Neural cell (in vitro differentiated cells): ENCODE measurements around the gene MSI2. TPM values are rescaled to one million over a fixed set of nuclear protein-coding genes. Genes with fewer than 3 reads are reported as not detected.

Experiments used
- H2AFZ ChIP-seq: fragments of 200-600, 300-800 bp; sonication (generic), shearing (Covaris generic); 2 replicates; pipeline ENCODE4 v1.6.0; 2014; ENCODE audit warnings: low read depth, mild to moderate bottlenecking, antibody characterized with exemption, low read length, moderate library complexity
- H3F3A ChIP-seq: fragments of 200-600 bp; shearing (Covaris generic); 2 replicates; pipeline ENCODE4 v1.6.1; 2016; ENCODE audit warnings: mild to moderate bottlenecking, moderate library complexity, mixed read lengths, antibody characterized with exemption, low read length; ENCODE audit not compliant: insufficient read depth, poor library complexity, severe bottlenecking
- H3K27ac ChIP-seq: fragments of 200-600, 300-800 bp; sonication (generic), shearing (Covaris generic); 2 replicates; pipeline ENCODE4 v1.5.1; 2014; ENCODE audit warnings: mild to moderate bottlenecking, low read length, moderate library complexity
- H3K27me3 ChIP-seq: fragments of 300-800, 200-600 bp; sonication (generic), shearing (Covaris generic); 2 replicates; pipeline ENCODE4 v1.6.0; 2014; ENCODE audit warnings: mild to moderate bottlenecking, low read depth, low read length, moderate library complexity; ENCODE audit not compliant: insufficient read depth
- H3K36me3 ChIP-seq: fragments of 300-800, 200-600 bp; sonication (generic), shearing (Covaris generic); 2 replicates; pipeline ENCODE4 v1.5.1; 2014; ENCODE audit warnings: mild to moderate bottlenecking, antibody characterized with exemption, low read length, moderate library complexity; ENCODE audit not compliant: insufficient read depth
- H3K4me2 ChIP-seq: fragments of 300-800, 200-600 bp; sonication (generic), shearing (Covaris generic); 2 replicates; pipeline ENCODE4 v1.6.0; 2014; ENCODE audit warnings: mild to moderate bottlenecking, low read length
- H3K4me3 ChIP-seq: fragments of 300-800, 200-600 bp; sonication (generic), shearing (Covaris generic); 2 replicates; pipeline ENCODE4 v1.5.1; 2014; ENCODE audit warnings: mild to moderate bottlenecking, low read length, moderate library complexity
- H3K79me2 ChIP-seq: fragments of 200-600 bp; shearing (Covaris generic); replicated peaks from 2 replicates; pipeline ENCODE4 v1.6.0; 2014; ENCODE audit warnings: mild to moderate bottlenecking, low read length, moderate library complexity; ENCODE audit not compliant: insufficient read depth
- H3K9ac ChIP-seq: fragments of 300-800, 200-600 bp; sonication (generic), shearing (Covaris generic); 2 replicates; pipeline ENCODE4 v1.6.1; 2016; ENCODE audit warnings: mild to moderate bottlenecking, low read length, mixed read lengths
- H3K9me2 ChIP-seq: fragments of 200-600 bp; shearing (Covaris generic); 2 replicates; pipeline ENCODE4 v1.6.1; 2016; ENCODE audit warnings: mild to moderate bottlenecking, low read length, mixed read lengths; ENCODE audit not compliant: insufficient read depth
- H3K9me3 ChIP-seq: fragments of 200-600, 300-800 bp; sonication (generic), shearing (Covaris generic); 2 replicates; pipeline ENCODE4 v1.6.1; 2016; ENCODE audit warnings: mild to moderate bottlenecking, mixed run types, low read length, moderate library complexity, mixed read lengths
- H4K20me1 ChIP-seq: fragments of 200-600 bp; shearing (Covaris generic); 2 replicates; pipeline ENCODE4 v1.6.1; 2016; ENCODE audit warnings: mild to moderate bottlenecking, mixed run types; ENCODE audit not compliant: insufficient read depth
- EP300 ChIP-seq: fragments of 450-650 bp; conservative IDR thresholded peaks from 2 replicates; pipeline ENCODE4 v1.6.1; 2014; ENCODE audit warnings: antibody characterized with exemption, mild to moderate bottlenecking, moderate library complexity; ENCODE audit not compliant: poor library complexity, severe bottlenecking
- EZH2 ChIP-seq: fragments of 200-600, 300-800 bp; shearing (Covaris generic), sonication (generic); IDR thresholded peaks from 2 replicates; pipeline ENCODE4 v1.6.1; 2014; ENCODE audit warnings: antibody characterized with exemption, low read length, borderline replicate concordance, mild to moderate bottlenecking; ENCODE audit not compliant: insufficient read depth, poor library complexity, severe bottlenecking
- MXI1 ChIP-seq: fragments of 450-650 bp; conservative IDR thresholded peaks from 2 replicates; pipeline ENCODE4 v1.6.1; 2014; ENCODE audit warnings: antibody characterized with exemption, mild to moderate bottlenecking; ENCODE audit not compliant: poor library complexity, severe bottlenecking
- POLR2AphosphoS5 ChIP-seq: IDR thresholded peaks from 2 replicates; pipeline ENCODE4 v1.6.1; 2012
- RAD21 ChIP-seq: fragments of 450-650 bp; conservative IDR thresholded peaks from 2 replicates; pipeline ENCODE4 v1.6.1; 2014; ENCODE audit warnings: antibody characterized with exemption, mild to moderate bottlenecking, moderate library complexity
- SMC3 ChIP-seq: fragments of 450-650 bp; conservative IDR thresholded peaks from 2 replicates; pipeline ENCODE4 v1.6.1; 2014; ENCODE audit warnings: antibody characterized with exemption, mild to moderate bottlenecking, moderate library complexity; ENCODE audit not compliant: poor library complexity
- TAF1 ChIP-seq: IDR thresholded peaks from 2 replicates; pipeline ENCODE4 v1.6.1; 2012; ENCODE audit warnings: low read depth
- polyA plus RNA-seq: library from polyadenylated mRNA; depleted of rRNA; stranded (reverse); fragments of >200 nt; gene quantifications from 2 replicates; pipeline ENCODE4 v1.2.3, GENCODE V29; 2014
- TF ChIP-seq, protein P1 (sequence below): fragments of 450-650 bp; IDR thresholded peaks from 2 replicates; pipeline ENCODE4 v1.5.1; 2014; ENCODE audit warnings: antibody characterized with exemption, mild to moderate bottlenecking, moderate library complexity; ENCODE audit not compliant: poor library complexity, severe bottlenecking
- TF ChIP-seq, protein P2 (sequence below): IDR thresholded peaks from 2 replicates; pipeline ENCODE4 v1.6.1; 2012; ENCODE audit warnings: borderline replicate concordance

The MSI2 gene
- polyA plus RNA-seq, 1 donor from 2014 or later, result 61.4 TPM

DNA sequence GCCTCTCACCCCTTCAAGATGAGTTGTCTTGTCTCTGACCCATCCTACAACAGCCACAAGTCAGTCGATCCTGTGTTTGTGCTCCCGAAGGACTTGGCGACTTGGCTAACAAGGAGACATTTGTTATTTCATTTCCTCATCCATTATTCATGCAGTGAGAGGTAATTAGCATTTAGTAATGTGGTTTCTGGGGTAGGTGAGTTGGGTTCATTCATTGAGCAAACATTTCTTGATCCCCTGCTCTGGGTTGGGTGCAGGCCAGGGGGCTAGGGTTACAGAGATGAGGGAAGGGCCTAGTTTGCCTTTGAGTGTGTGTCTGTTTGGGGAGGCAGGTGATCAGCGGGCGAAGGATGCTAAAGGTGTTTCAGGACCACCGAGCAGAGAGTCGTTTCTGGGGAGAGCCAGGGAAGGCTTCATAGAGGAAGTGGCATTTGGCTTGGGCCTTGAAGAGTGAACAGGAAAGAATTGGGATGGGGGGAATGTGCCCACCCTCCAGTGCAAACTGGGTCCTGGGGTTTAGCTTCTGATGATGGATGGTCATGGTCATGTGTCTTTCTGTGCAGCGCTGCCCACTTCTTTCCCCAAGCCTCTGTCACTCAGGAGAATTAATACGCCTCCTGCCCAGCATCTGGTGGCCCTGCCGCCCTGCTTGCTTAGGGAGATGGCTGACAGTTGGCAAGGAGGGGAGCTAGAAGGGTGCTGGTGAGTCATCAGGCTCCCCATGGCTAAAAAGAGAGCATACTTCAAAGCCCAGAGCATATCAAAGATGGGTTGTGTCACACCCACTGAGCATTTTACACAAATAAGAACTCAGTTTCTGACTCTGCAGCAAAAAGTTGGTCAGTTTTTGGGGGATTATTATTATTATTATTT, 38.5 kb downstream of the MSI2 start:
- Histone ChIP-seq H2AFZ (no peak overlapping the region), H3K79me2 (peaks cover 75% of the 10 kb centered on the region), H3K9me2 (no peaks in the 10 kb centered on the region)

DNA sequence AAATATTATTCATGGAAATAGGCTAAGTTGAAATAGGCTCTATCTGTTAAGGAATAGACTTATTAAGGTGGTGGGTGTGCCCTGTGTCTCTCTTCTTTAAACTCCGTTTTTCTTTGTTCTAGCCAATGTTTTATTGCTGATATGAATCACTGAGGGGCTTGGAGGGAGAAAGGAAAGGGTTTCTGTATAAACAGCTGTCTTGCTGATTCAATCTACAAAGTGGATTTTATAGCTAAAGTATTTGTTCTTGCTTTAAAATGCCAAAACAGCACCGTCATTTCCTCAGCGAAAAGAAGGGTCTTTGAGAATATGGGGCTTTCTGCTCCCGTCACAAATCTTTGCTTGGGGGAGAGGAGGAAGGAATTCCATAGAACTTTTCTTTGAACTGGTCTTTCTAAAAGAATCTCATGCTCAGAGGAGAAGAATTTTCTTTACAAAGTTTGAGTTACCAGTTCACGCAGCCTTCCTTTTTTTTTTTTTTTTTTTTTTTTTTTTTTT, 39.3 kb downstream of the MSI2 start:
- Histone ChIP-seq H3F3A (no peaks in the 10 kb centered on the region), H3K4me3 (no peak overlapping the region), H3K79me2 (peaks cover 75% of the 10 kb centered on the region), H3K9ac (no peak overlapping the region), H3K27ac (no peak overlapping the region), H3K36me3 (peaks cover 15% of the 10 kb centered on the region), H3K9me2 (no peaks in the 10 kb centered on the region), H2AFZ (no peak overlapping the region), H3K27me3 (no peaks in the 10 kb centered on the region), H3K4me2 (no peak overlapping the region), H4K20me1 (no peaks in the 10 kb centered on the region), H3K9me3 (peaks cover 12% of the 10 kb centered on the region)
- TF ChIP-seq SMC3 (no peak), TAF1 (no peak), POLR2AphosphoS5 (no peak), RAD21 (no peak), MXI1 (no peak), EP300 (no peak), EZH2 (no peak)
- TF ChIP-seq, protein P1, sequence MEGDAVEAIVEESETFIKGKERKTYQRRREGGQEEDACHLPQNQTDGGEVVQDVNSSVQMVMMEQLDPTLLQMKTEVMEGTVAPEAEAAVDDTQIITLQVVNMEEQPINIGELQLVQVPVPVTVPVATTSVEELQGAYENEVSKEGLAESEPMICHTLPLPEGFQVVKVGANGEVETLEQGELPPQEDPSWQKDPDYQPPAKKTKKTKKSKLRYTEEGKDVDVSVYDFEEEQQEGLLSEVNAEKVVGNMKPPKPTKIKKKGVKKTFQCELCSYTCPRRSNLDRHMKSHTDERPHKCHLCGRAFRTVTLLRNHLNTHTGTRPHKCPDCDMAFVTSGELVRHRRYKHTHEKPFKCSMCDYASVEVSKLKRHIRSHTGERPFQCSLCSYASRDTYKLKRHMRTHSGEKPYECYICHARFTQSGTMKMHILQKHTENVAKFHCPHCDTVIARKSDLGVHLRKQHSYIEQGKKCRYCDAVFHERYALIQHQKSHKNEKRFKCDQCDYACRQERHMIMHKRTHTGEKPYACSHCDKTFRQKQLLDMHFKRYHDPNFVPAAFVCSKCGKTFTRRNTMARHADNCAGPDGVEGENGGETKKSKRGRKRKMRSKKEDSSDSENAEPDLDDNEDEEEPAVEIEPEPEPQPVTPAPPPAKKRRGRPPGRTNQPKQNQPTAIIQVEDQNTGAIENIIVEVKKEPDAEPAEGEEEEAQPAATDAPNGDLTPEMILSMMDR, result no peak
- TF ChIP-seq, protein P2, sequence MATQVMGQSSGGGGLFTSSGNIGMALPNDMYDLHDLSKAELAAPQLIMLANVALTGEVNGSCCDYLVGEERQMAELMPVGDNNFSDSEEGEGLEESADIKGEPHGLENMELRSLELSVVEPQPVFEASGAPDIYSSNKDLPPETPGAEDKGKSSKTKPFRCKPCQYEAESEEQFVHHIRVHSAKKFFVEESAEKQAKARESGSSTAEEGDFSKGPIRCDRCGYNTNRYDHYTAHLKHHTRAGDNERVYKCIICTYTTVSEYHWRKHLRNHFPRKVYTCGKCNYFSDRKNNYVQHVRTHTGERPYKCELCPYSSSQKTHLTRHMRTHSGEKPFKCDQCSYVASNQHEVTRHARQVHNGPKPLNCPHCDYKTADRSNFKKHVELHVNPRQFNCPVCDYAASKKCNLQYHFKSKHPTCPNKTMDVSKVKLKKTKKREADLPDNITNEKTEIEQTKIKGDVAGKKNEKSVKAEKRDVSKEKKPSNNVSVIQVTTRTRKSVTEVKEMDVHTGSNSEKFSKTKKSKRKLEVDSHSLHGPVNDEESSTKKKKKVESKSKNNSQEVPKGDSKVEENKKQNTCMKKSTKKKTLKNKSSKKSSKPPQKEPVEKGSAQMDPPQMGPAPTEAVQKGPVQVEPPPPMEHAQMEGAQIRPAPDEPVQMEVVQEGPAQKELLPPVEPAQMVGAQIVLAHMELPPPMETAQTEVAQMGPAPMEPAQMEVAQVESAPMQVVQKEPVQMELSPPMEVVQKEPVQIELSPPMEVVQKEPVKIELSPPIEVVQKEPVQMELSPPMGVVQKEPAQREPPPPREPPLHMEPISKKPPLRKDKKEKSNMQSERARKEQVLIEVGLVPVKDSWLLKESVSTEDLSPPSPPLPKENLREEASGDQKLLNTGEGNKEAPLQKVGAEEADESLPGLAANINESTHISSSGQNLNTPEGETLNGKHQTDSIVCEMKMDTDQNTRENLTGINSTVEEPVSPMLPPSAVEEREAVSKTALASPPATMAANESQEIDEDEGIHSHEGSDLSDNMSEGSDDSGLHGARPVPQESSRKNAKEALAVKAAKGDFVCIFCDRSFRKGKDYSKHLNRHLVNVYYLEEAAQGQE, result no peak

More for the DNA sequence above, 38.5 kb downstream of the MSI2 start:
- H4K20me1 ChIP-seq, result no peaks in the 10 kb centered on the region
- H3K27ac ChIP-seq, result no peak overlapping the region
- H3K9me3 ChIP-seq, result peaks cover 12% of the 10 kb centered on the region
- H3K9ac ChIP-seq, result no peak overlapping the region
- TF ChIP-seq POLR2AphosphoS5 (no peak), EP300 (no peak), RAD21 (no peak), EZH2 (no peak), MXI1 (no peak), SMC3 (no peak)
- TF ChIP-seq, protein P2, result no peak
- H3K4me2 ChIP-seq, result no peak overlapping the region
- no peaks in the 10 kb centered on the region for H3F3A ChIP-seq
- H3K4me3 ChIP-seq, result no peak overlapping the region
- no peaks in the 10 kb centered on the region for H3K27me3 ChIP-seq
- peaks cover 13% of the 10 kb centered on the region for H3K36me3 ChIP-seq
